OCI-LY1 (cell line): ENCODE measurements around the gene ABCC2.

Experiments used
- H2AFZ ChIP-seq: fragments of 200-600 bp; sonication (generic), shearing (Covaris generic); 2 replicates; pipeline ENCODE4 v1.6.0; 2014; ENCODE audit warnings: antibody characterized with exemption, mild to moderate bottlenecking, low read length
- H3F3A ChIP-seq: fragments of 200-600 bp; sonication (generic), shearing (Covaris generic); 2 replicates; pipeline ENCODE4 v1.6.0; 2014; ENCODE audit warnings: mild to moderate bottlenecking, antibody characterized with exemption, low read length, moderate library complexity; ENCODE audit not compliant: insufficient read depth
- H3K27ac ChIP-seq: fragments of 200-600 bp; sonication (generic); 2 replicates; pipeline ENCODE4 v1.5.1; 2014; ENCODE audit warnings: low read length, mixed run types, mild to moderate bottlenecking, low read depth; ENCODE audit not compliant: poor library complexity, severe bottlenecking
- H3K27me3 ChIP-seq: fragments of 200-600 bp; sonication (generic); 2 replicates; pipeline ENCODE4 v1.6.0; 2014; ENCODE audit warnings: antibody characterized with exemption, mild to moderate bottlenecking, low read length, moderate library complexity; ENCODE audit not compliant: insufficient read depth
- H3K36me3 ChIP-seq: fragments of 200-600 bp; sonication (generic); 2 replicates; pipeline ENCODE4 v1.6.1; 2014; ENCODE audit warnings: mild to moderate bottlenecking, antibody characterized with exemption, low read length, moderate library complexity, mixed read lengths; ENCODE audit not compliant: insufficient read depth
- H3K4me1 ChIP-seq: fragments of 200-600 bp; sonication (generic); 2 replicates; pipeline ENCODE4 v1.5.1; 2014; ENCODE audit warnings: mild to moderate bottlenecking, low read length, moderate library complexity; ENCODE audit not compliant: insufficient read depth, severe bottlenecking
- H3K4me2 ChIP-seq: fragments of 200-600 bp; sonication (generic), shearing (Covaris generic); 2 replicates; pipeline ENCODE4 v1.6.1; 2014; ENCODE audit warnings: low read length
- H3K4me3 ChIP-seq: fragments of 200-600 bp; sonication (generic); 2 replicates; pipeline ENCODE4 v1.5.1; 2014; ENCODE audit warnings: low read length, low read depth, mild to moderate bottlenecking, mixed read lengths; ENCODE audit not compliant: poor library complexity, severe bottlenecking
- H3K79me2 ChIP-seq: fragments of 200-600 bp; shearing (Covaris generic); 2 replicates; pipeline ENCODE4 v1.6.1; 2016; ENCODE audit warnings: mixed run types, low read length, mixed read lengths; ENCODE audit not compliant: insufficient read depth
- H3K9ac ChIP-seq: fragments of 200-600 bp; sonication (generic), shearing (Covaris generic); 2 replicates; pipeline ENCODE4 v1.6.1; 2014; ENCODE audit warnings: mild to moderate bottlenecking, low read length, mixed read lengths
- H3K9me2 ChIP-seq: fragments of 200-600 bp; sonication (generic), shearing (Covaris generic); 2 replicates; pipeline ENCODE4 v1.6.1; 2014; ENCODE audit warnings: low read depth, mild to moderate bottlenecking, low read length, mixed read lengths
- H3K9me3 ChIP-seq: fragments of 200-600 bp; shearing (Covaris generic); 2 replicates; pipeline ENCODE4 v1.6.1; 2014; ENCODE audit warnings: low read length, mixed read lengths
- H4K20me1 ChIP-seq: fragments of 200-600 bp; sonication (generic), shearing (Covaris generic); 2 replicates; pipeline ENCODE4 v1.6.0; 2016; ENCODE audit warnings: mild to moderate bottlenecking, low read length; ENCODE audit not compliant: insufficient read depth
- CTCF ChIP-seq: fragments of 200-600 bp; sonication (generic), shearing (Covaris generic); IDR thresholded peaks from 2 replicates; pipeline ENCODE4 v1.5.1; 2017; ENCODE audit warnings: mild to moderate bottlenecking, antibody characterized with exemption, low read length, moderate library complexity, mixed read lengths
- EZH2 ChIP-seq: fragments of 200-600 bp; sonication (generic), shearing (Covaris generic); IDR thresholded peaks from 2 replicates; pipeline ENCODE4 v1.8.0; 2017; ENCODE audit warnings: borderline replicate concordance, mixed run types, mild to moderate bottlenecking, antibody characterized with exemption, low read length, moderate library complexity, mixed read lengths

The ABCC2 gene

DNA sequence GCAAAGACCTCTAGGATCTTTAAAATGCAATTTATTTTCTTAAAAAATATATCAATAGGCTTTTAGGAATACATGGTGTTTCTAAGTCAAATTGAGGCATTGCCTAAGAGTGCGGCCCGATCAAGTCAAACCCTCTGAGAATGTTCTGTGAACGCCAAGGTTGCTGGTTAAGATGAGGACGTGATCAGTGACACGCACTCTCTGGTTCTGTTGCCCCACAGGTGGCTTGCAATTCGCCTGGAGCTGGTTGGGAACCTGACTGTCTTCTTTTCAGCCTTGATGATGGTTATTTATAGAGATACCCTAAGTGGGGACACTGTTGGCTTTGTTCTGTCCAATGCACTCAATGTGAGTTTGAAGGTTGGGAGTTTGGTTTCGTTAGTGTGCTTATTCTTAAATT is 59.3 kb downstream of the ABCC2 start:
- no peaks in the 10 kb centered on the region for H3F3A ChIP-seq
- H3K9ac ChIP-seq: no peak overlapping the region
- H3K4me2 ChIP-seq: no peak overlapping the region
- no peaks in the 10 kb centered on the region for H4K20me1 ChIP-seq
- H3K79me2 ChIP-seq: no peaks in the 10 kb centered on the region
- no peak overlapping the region for H3K27ac ChIP-seq
- H3K27me3 ChIP-seq: no peaks in the 10 kb centered on the region
- no peak overlapping the region for H3K4me3 ChIP-seq
- no peaks in the 10 kb centered on the region for H3K9me3 ChIP-seq
- no peaks in the 10 kb centered on the region for H3K36me3 ChIP-seq
- peaks cover 5% of the 10 kb centered on the region for H3K4me1 ChIP-seq
- H2AFZ ChIP-seq: no peak overlapping the region
- no peaks in the 10 kb centered on the region for H3K9me2 ChIP-seq
- TF ChIP-seq CTCF (no peak), EZH2 (no peak)

DNA sequence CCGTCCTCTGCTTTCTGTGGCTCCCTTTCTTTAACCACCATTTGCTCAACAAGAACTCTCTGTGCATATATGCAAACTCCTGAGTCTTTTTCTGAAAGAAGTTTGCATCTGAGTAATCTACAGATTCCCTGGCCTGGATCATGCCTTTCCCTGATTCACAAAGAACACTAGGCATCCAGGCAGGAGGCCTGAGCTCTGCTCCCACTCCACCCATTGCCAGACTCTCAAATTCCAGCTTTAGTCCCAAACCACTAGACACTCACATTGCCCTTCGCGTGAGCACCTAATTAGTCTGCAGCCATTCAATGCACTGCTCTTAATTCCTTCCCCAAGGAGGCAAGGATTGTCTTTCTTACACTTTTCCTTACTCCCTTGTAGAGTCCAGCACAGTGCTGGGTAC is 60.9 kb downstream of the ABCC2 start:
- no peaks in the 10 kb centered on the region for H4K20me1 ChIP-seq
- no peaks in the 10 kb centered on the region for H3K27me3 ChIP-seq
- H3K36me3 ChIP-seq: no peaks in the 10 kb centered on the region
- H3K9ac ChIP-seq: no peak overlapping the region
- H2AFZ ChIP-seq: no peak overlapping the region
- H3K4me3 ChIP-seq: no peak overlapping the region
- H3F3A ChIP-seq: no peaks in the 10 kb centered on the region
- no peaks in the 10 kb centered on the region for H3K79me2 ChIP-seq
- TF ChIP-seq CTCF (no peak), EZH2 (no peak)
- peaks cover 5% of the 10 kb centered on the region for H3K4me1 ChIP-seq
- no peaks in the 10 kb centered on the region for H3K9me2 ChIP-seq
- H3K4me2 ChIP-seq: no peak overlapping the region
- H3K9me3 ChIP-seq: no peaks in the 10 kb centered on the region
- no peak overlapping the region for H3K27ac ChIP-seq

DNA sequence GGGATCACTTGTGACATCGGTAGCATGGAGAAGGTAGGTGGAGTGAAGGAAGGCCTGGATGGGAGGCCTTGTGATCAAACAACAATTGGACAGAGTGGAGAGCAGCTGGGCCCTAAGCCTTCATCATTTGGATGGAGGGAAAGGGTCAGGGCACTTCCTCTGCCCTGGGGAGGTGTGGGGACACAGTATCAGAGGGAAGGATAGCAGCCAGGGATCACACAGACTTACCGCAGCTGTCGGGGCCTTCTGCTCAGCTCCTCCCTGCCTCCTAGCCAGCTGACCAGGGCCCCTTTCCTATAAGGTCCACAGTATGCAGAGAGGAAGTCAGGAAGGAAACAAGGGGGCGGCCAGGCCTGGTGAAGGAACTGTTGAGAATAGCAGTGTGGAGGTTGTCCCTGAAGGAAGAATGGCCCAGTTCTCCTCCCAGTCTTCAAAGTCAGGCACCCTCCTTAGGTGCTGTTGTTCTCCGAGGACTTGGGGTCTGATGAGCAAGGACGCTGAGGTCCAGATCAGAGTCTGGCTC is 62.1 kb downstream of the ABCC2 start:
- Histone ChIP-seq H3K27me3 (no peaks in the 10 kb centered on the region), H3K9me2 (no peaks in the 10 kb centered on the region), H3K4me1 (peaks cover 5% of the 10 kb centered on the region), H3K9me3 (no peaks in the 10 kb centered on the region), H4K20me1 (no peaks in the 10 kb centered on the region), H3K27ac (no peak overlapping the region), H3K79me2 (no peaks in the 10 kb centered on the region), H3K4me2 (no peak overlapping the region), H3K4me3 (no peak overlapping the region), H3K9ac (no peak overlapping the region), H3F3A (no peaks in the 10 kb centered on the region), H2AFZ (no peak overlapping the region), H3K36me3 (no peaks in the 10 kb centered on the region)
- TF ChIP-seq CTCF (no peak), EZH2 (no peak)
